ENCODE data around the gene NTRK2.

The NTRK2 gene

GRCh38 chr9:84808416-84808815, 138.9 kb downstream of the NTRK2 start:
- Histone ChIP-seq H3K4me2 (no peak overlapping the region), H3K27ac (no peak overlapping the region), H3K36me3 (no peaks in the 10 kb centered on the region), H4K20me1 (no peaks in the 10 kb centered on the region), H3K9ac (no peak overlapping the region), H3K4me1 (peaks cover 0 to 9% (median 0%) of the 10 kb centered on the region in 10 experiments; a peak in 4 of 20 replicates), H3K4me3 (no peak overlapping the region), H3K9me3 (replicated peaks in 1 of 11) (no peaks in the 10 kb centered on the region), H3K27me3 (no peaks in the 10 kb centered on the region)
- TF ChIP-seq Cebpa-rat (IDR thresholded peaks at IDR 0.05): no peak

GRCh38 chr9:84811072-84811750, 141.7 kb downstream of the NTRK2 start:
- peaks cover 0 to 9% (median 0%) of the 10 kb centered on the region in 10 experiments; a peak in 4 of 20 replicates for H3K4me1 ChIP-seq
- no peak overlapping the region for H3K9ac ChIP-seq
- no peaks in the 10 kb centered on the region for H4K20me1 ChIP-seq
- no peak overlapping the region for H3K4me3 ChIP-seq
- no peak overlapping the region for H3K4me2 ChIP-seq
- no peaks in the 10 kb centered on the region for H3K9me3 ChIP-seq (replicated peaks in 1 of 11)
- no peaks in the 10 kb centered on the region for H3K27me3 ChIP-seq
- no peaks in the 10 kb centered on the region for H3K36me3 ChIP-seq
- H3K27ac ChIP-seq: no peak overlapping the region
- no peak for TF ChIP-seq Cebpa-rat (IDR thresholded peaks at IDR 0.05)

GRCh38 chr9:84811751-84812074, 142.2 kb downstream of the NTRK2 start:
- H3K27ac ChIP-seq: no peak overlapping the region
- H3K27me3 ChIP-seq: no peaks in the 10 kb centered on the region
- H3K36me3 ChIP-seq: no peaks in the 10 kb centered on the region
- no peaks in the 10 kb centered on the region for H4K20me1 ChIP-seq
- H3K4me2 ChIP-seq: no peak overlapping the region
- no peak overlapping the region for H3K9ac ChIP-seq
- H3K9me3 ChIP-seq (replicated peaks in 1 of 11): no peaks in the 10 kb centered on the region
- no peak overlapping the region for H3K4me3 ChIP-seq
- H3K4me1 ChIP-seq: peaks cover 0 to 9% (median 0%) of the 10 kb centered on the region in 10 experiments; a peak in 4 of 20 replicates
- no peak for TF ChIP-seq Cebpa-rat (IDR thresholded peaks at IDR 0.05)

- no peaks in the 10 kb centered on the region for H3K27me3 ChIP-seq
- no peak overlapping the region for H3K4me2 ChIP-seq
- H3K36me3 ChIP-seq: no peaks in the 10 kb centered on the region
- H3K9ac ChIP-seq: no peak overlapping the region
- H4K20me1 ChIP-seq: no peaks in the 10 kb centered on the region
- H3K4me3 ChIP-seq: no peak overlapping the region
- peaks cover 0 to 9% (median 0%) of the 10 kb centered on the region in 10 experiments; a peak in 4 of 20 replicates for H3K4me1 ChIP-seq
- TF ChIP-seq Cebpa-rat (IDR thresholded peaks at IDR 0.05): no peak
- no peak overlapping the region for H3K27ac ChIP-seq
- H3K9me3 ChIP-seq (replicated peaks in 1 of 11): no peaks in the 10 kb centered on the region
These were observed 142.8 kb downstream of the NTRK2 start for GRCh38 chr9:84812355-84812754.

GRCh38 chr9:84812847-84813246, 143.3 kb downstream of the NTRK2 start:
- H3K4me1 ChIP-seq: peaks cover 0 to 9% (median 0%) of the 10 kb centered on the region in 10 experiments; a peak in 4 of 20 replicates
- no peaks in the 10 kb centered on the region for H3K9me3 ChIP-seq (replicated peaks in 1 of 11)
- H3K4me2 ChIP-seq: no peak overlapping the region
- H3K27me3 ChIP-seq: no peaks in the 10 kb centered on the region
- no peaks in the 10 kb centered on the region for H3K36me3 ChIP-seq
- H3K27ac ChIP-seq: no peak overlapping the region
- H3K9ac ChIP-seq: no peak overlapping the region
- H4K20me1 ChIP-seq: no peaks in the 10 kb centered on the region
- no peak overlapping the region for H3K4me3 ChIP-seq
- TF ChIP-seq Cebpa-rat (IDR thresholded peaks at IDR 0.05): no peak

GRCh38 chr9:84815554-84815953, 146.0 kb downstream of the NTRK2 start:
- H4K20me1 ChIP-seq: no peaks in the 10 kb centered on the region
- no peaks in the 10 kb centered on the region for H3K36me3 ChIP-seq
- H3K27ac ChIP-seq: no peak overlapping the region
- no peaks in the 10 kb centered on the region for H3K9me3 ChIP-seq (replicated peaks in 1 of 11)
- peaks cover 0 to under 1% (median 0%) of the 10 kb centered on the region in 10 experiments; a peak in 3 of 20 replicates for H3K4me1 ChIP-seq
- H3K4me3 ChIP-seq: no peak overlapping the region
- no peaks in the 10 kb centered on the region for H3K27me3 ChIP-seq
- no peak overlapping the region for H3K4me2 ChIP-seq
- no peak for TF ChIP-seq Cebpa-rat (IDR thresholded peaks at IDR 0.05)
- no peak overlapping the region for H3K9ac ChIP-seq

- H3K36me3 ChIP-seq: no peaks in the 10 kb centered on the region
- H3K9ac ChIP-seq: no peak overlapping the region
- TF ChIP-seq Cebpa-rat (IDR thresholded peaks at IDR 0.05): no peak
- H3K4me2 ChIP-seq: no peak overlapping the region
- no peak overlapping the region for H3K4me3 ChIP-seq
- no peaks in the 10 kb centered on the region for H3K27me3 ChIP-seq
- no peaks in the 10 kb centered on the region for H4K20me1 ChIP-seq
- H3K27ac ChIP-seq: no peak overlapping the region
- 0 out of 20 replicates have a peak, but pooled peaks cover 0 to 9% (median 0%) of the 10 kb centered on the region in 10 experiments for H3K4me1 ChIP-seq
- H3K9me3 ChIP-seq (replicated peaks in 1 of 11): no peaks in the 10 kb centered on the region
These were observed 147.5 kb downstream of the NTRK2 start for GRCh38 chr9:84817038-84817437.

GRCh38 chr9:84818791-84819190, 149.3 kb downstream of the NTRK2 start:
- no peak for TF ChIP-seq Cebpa-rat (IDR thresholded peaks at IDR 0.05)
- Histone ChIP-seq H3K9me3 (replicated peaks in 1 of 11) (no peaks in the 10 kb centered on the region), H3K27ac (no peak overlapping the region), H3K27me3 (no peaks in the 10 kb centered on the region), H3K36me3 (no peaks in the 10 kb centered on the region), H3K4me3 (no peak overlapping the region), H3K4me1 (peaks cover 0 to 9% (median 0%) of the 10 kb centered on the region in 10 experiments; a peak in 1 of 20 replicates), H4K20me1 (no peaks in the 10 kb centered on the region), H3K4me2 (no peak overlapping the region), H3K9ac (no peak overlapping the region)

GRCh38 chr9:84819491-84819991, 150.0 kb downstream of the NTRK2 start:
- H3K27ac ChIP-seq: no peak overlapping the region
- H3K9ac ChIP-seq: no peak overlapping the region
- H3K4me1 ChIP-seq: peaks cover 0 to 9% (median 0%) of the 10 kb centered on the region in 10 experiments; a peak in 1 of 20 replicates
- no peaks in the 10 kb centered on the region for H3K36me3 ChIP-seq
- H3K4me2 ChIP-seq: no peak overlapping the region
- no peaks in the 10 kb centered on the region for H4K20me1 ChIP-seq
- TF ChIP-seq Cebpa-rat (IDR thresholded peaks at IDR 0.05): no peak
- no peak overlapping the region for H3K4me3 ChIP-seq
- no peaks in the 10 kb centered on the region for H3K27me3 ChIP-seq
- no peaks in the 10 kb centered on the region; a peak in 1 of 22 replicates for H3K9me3 ChIP-seq (replicated peaks in 1 of 11)

GRCh38 chr9:84821431-84821830, 151.9 kb downstream of the NTRK2 start:
- Histone ChIP-seq H4K20me1 (no peaks in the 10 kb centered on the region), H3K27ac (no peak overlapping the region), H3K9me3 (replicated peaks in 1 of 11) (no peaks in the 10 kb centered on the region; a peak in 1 of 22 replicates), H3K4me1 (peaks cover 0 to 9% (median 0%) of the 10 kb centered on the region in 10 experiments; a peak in 1 of 20 replicates), H3K4me2 (no peak overlapping the region), H3K36me3 (no peaks in the 10 kb centered on the region), H3K27me3 (no peaks in the 10 kb centered on the region), H3K9ac (no peak overlapping the region), H3K4me3 (no peak overlapping the region)
- no peak for TF ChIP-seq Cebpa-rat (IDR thresholded peaks at IDR 0.05)

Data from BLaER1 treated with 17β-estradiol and CSF1 and Interleukin-3, amounts not matched to agents 10 nM and 100 nM (cell line).